ENCODE measurements around the gene FDXR. TPM values are rescaled to one million over a fixed set of nuclear protein-coding genes. Genes with fewer than 3 reads are reported as not detected.

The FDXR gene
- total RNA-seq, 1 donor from 2014 or later: 9.0 TPM

GRCh38 chr17:74853669-74854068, 19.1 kb downstream of the FDXR start:
- no peak overlapping the region for H3K4me3 Mint-ChIP-seq (ENCODE audit: unreplicated experiment)
- H3K27ac Mint-ChIP-seq (ENCODE audit: unreplicated experiment): no peak overlapping the region
- H3K9me3 Mint-ChIP-seq (ENCODE audit: low read depth): no peaks in the 10 kb centered on the region
- no peak for DNase-seq (ENCODE audit: low spot score)
- H3K4me1 Mint-ChIP-seq (ENCODE audit: low read depth): peaks cover 5% of the 10 kb centered on the region
- TF ChIP-seq, protein P1, sequence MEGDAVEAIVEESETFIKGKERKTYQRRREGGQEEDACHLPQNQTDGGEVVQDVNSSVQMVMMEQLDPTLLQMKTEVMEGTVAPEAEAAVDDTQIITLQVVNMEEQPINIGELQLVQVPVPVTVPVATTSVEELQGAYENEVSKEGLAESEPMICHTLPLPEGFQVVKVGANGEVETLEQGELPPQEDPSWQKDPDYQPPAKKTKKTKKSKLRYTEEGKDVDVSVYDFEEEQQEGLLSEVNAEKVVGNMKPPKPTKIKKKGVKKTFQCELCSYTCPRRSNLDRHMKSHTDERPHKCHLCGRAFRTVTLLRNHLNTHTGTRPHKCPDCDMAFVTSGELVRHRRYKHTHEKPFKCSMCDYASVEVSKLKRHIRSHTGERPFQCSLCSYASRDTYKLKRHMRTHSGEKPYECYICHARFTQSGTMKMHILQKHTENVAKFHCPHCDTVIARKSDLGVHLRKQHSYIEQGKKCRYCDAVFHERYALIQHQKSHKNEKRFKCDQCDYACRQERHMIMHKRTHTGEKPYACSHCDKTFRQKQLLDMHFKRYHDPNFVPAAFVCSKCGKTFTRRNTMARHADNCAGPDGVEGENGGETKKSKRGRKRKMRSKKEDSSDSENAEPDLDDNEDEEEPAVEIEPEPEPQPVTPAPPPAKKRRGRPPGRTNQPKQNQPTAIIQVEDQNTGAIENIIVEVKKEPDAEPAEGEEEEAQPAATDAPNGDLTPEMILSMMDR (IDR thresholded peaks at IDR 0.05): no peak
- H3K27me3 Mint-ChIP-seq (ENCODE audit: low read depth): peaks cover 69% of the 10 kb centered on the region
- peaks cover 4% of the 10 kb centered on the region for H3K36me3 Mint-ChIP-seq (ENCODE audit: low read depth)

DNA sequence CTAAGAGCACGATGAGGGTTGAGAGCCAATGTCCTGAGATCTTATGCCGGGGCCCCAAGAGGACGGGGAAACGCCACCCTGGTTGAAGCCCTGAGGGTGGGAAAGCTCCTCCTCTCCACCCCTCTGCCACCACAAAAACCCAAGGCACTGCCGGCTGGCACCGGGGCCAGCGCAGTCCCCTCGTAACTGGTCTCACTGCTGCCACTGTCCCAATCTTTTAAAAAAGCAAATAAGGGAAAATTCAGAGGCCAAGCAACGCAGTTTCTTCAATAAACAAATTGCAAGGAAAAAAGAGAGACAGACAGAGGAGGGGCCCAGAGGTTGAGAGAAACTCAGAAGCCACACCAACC, 19.8 kb downstream of the FDXR start:
- H3K36me3 Mint-ChIP-seq (ENCODE audit: low read depth): peaks cover 3% of the 10 kb centered on the region
- peaks cover 5% of the 10 kb centered on the region for H3K4me1 Mint-ChIP-seq (ENCODE audit: low read depth)
- no peak overlapping the region for H3K27ac Mint-ChIP-seq (ENCODE audit: unreplicated experiment)
- TF ChIP-seq, protein P1 (IDR thresholded peaks at IDR 0.05): no peak
- no peaks in the 10 kb centered on the region for H3K9me3 Mint-ChIP-seq (ENCODE audit: low read depth)
- no peak for DNase-seq (ENCODE audit: low spot score)
- peaks cover 68% of the 10 kb centered on the region for H3K27me3 Mint-ChIP-seq (ENCODE audit: low read depth)
- no peak overlapping the region for H3K4me3 Mint-ChIP-seq (ENCODE audit: unreplicated experiment)

GRCh38 chr17:74852237-74853047, 20.4 kb downstream of the FDXR start:
- DNase-seq (ENCODE audit: low spot score): no peak
- H3K27me3 Mint-ChIP-seq (ENCODE audit: low read depth): peaks cover 63% of the 10 kb centered on the region
- peaks cover 5% of the 10 kb centered on the region for H3K4me1 Mint-ChIP-seq (ENCODE audit: low read depth)
- peak overlapping the region; percentile 10 for H3K4me3 Mint-ChIP-seq (ENCODE audit: unreplicated experiment)
- H3K9me3 Mint-ChIP-seq (ENCODE audit: low read depth): no peaks in the 10 kb centered on the region
- no peak overlapping the region for H3K27ac Mint-ChIP-seq (ENCODE audit: unreplicated experiment)
- H3K36me3 Mint-ChIP-seq (ENCODE audit: low read depth): peaks cover 3% of the 10 kb centered on the region
- TF ChIP-seq, protein P1 (IDR thresholded peaks at IDR 0.05): no peak

GRCh38 chr17:74851612-74852236, 21.1 kb downstream of the FDXR start:
- Mint-ChIP-seq H3K36me3 (ENCODE audit: low read depth) (peaks cover 3% of the 10 kb centered on the region), H3K27me3 (ENCODE audit: low read depth) (peaks cover 56% of the 10 kb centered on the region), H3K27ac (ENCODE audit: unreplicated experiment) (no peak overlapping the region), H3K4me3 (ENCODE audit: unreplicated experiment) (no peak overlapping the region), H3K4me1 (ENCODE audit: low read depth) (peaks cover 5% of the 10 kb centered on the region), H3K9me3 (ENCODE audit: low read depth) (no peaks in the 10 kb centered on the region)
- no peak for DNase-seq (ENCODE audit: low spot score)
- TF ChIP-seq, protein P1 (IDR thresholded peaks at IDR 0.05): no peak

DNA sequence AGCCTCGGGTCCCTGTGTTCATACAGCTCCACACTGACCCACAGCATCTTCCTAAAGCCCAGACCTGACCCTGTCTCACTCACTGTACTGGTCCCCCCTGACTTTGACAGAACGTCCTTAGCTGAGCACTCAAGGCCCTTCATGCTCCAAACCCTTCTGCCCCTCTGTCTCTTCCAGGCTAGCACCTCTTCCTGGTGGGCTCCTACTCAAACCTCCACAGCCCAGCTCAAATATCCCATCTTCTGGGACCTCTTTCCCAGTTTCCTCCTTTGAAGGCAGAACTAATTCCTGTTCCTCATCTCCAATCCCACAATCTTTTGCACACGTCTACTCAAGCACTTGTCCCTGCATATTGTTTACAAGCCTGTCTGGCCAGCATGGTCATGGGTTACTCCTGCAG, 21.9 kb downstream of the FDXR start:
- peaks cover 50% of the 10 kb centered on the region for H3K27me3 Mint-ChIP-seq (ENCODE audit: low read depth)

More for the DNA sequence above, 21.9 kb downstream of the FDXR start:
- Mint-ChIP-seq H3K36me3 (ENCODE audit: low read depth) (peaks cover under 1% of the 10 kb centered on the region), H3K4me1 (ENCODE audit: low read depth) (peaks cover 5% of the 10 kb centered on the region), H3K9me3 (ENCODE audit: low read depth) (no peaks in the 10 kb centered on the region), H3K4me3 (ENCODE audit: unreplicated experiment) (no peak overlapping the region), H3K27ac (ENCODE audit: unreplicated experiment) (no peak overlapping the region)
- TF ChIP-seq, protein P1 (IDR thresholded peaks at IDR 0.05): no peak
- no peak for DNase-seq (ENCODE audit: low spot score)
